Neutrophil (primary cell): ENCODE results near the gene EPB41L1.

Source experiments
- H3K27ac ChIP-seq: fragments of 200-600 bp; sonication (generic); 2 replicates; pipeline ENCODE4 v1.5.1; 2016; ENCODE audit warnings: mild to moderate bottlenecking, moderate library complexity
- H3K27me3 ChIP-seq: fragments of 200-600 bp; sonication (generic); 2 replicates; pipeline ENCODE4 v1.6.0; 2016; ENCODE audit warnings: mild to moderate bottlenecking
- H3K36me3 ChIP-seq: fragments of 200-600 bp; sonication (generic); 2 replicates; pipeline ENCODE4 v1.5.1; 2017
- H3K4me1 ChIP-seq, 2 experiments: fragments of 200-600 bp in 1 of 2; sonication (generic) in 1 of 2; 1 replicate in 1 of 2; 2 replicates in 1 of 2; pipeline versions ENCODE4 v1.5.1 to v1.6.1; 2013 to 2016; ENCODE audit warnings: low read depth in 1 of 2, low read length in 1 of 2, mild to moderate bottlenecking in 1 of 2, moderate library complexity in 1 of 2; ENCODE audit not compliant: control insufficient read depth in 1 of 2, insufficient read depth in 1 of 2
- H3K4me3 ChIP-seq, 2 experiments: fragments of 200-600 bp in 1 of 2; sonication (generic) in 1 of 2; 1 replicate in 1 of 2; 2 replicates in 1 of 2; pipeline ENCODE4 v1.5.1; 2013 to 2016; ENCODE audit warnings: low read depth in 1 of 2, low read length in 1 of 2, mild to moderate bottlenecking in 1 of 2, moderate library complexity in 1 of 2
- H3K9me3 ChIP-seq: fragments of 200-600 bp; sonication (generic); 2 replicates; pipeline ENCODE4 v1.5.1; 2016
- CTCF ChIP-seq: fragments of 200-600 bp; sonication (generic); IDR thresholded peaks from 2 replicates; pipeline ENCODE4 v1.5.1; 2016; ENCODE audit warnings: antibody characterized with exemption

EPB41L1 gene

GRCh38 chr20:36114707-36115106 is 39.8 kb upstream of the EPB41L1 start:
- Histone ChIP-seq H3K4me3 (no peak overlapping the region), H3K9me3 (no peaks in the 10 kb centered on the region), H3K4me1 (no peaks in the 10 kb centered on the region), H3K36me3 (no peaks in the 10 kb centered on the region), H3K27me3 (peaks cover 4% of the 10 kb centered on the region), H3K27ac (no peak overlapping the region)
- no peak for TF ChIP-seq CTCF

GRCh38 chr20:36115925-36116324 is 38.6 kb upstream of the EPB41L1 start:
- peaks cover 4% of the 10 kb centered on the region for H3K27me3 ChIP-seq
- H3K4me3 ChIP-seq: no peak overlapping the region
- H3K27ac ChIP-seq: no peak overlapping the region
- no peak for TF ChIP-seq CTCF
- no peaks in the 10 kb centered on the region for H3K36me3 ChIP-seq
- no peaks in the 10 kb centered on the region for H3K9me3 ChIP-seq
- H3K4me1 ChIP-seq: no peaks in the 10 kb centered on the region

- Histone ChIP-seq H3K4me1 (no peaks in the 10 kb centered on the region), H3K27me3 (peaks cover 4% of the 10 kb centered on the region), H3K9me3 (no peaks in the 10 kb centered on the region), H3K4me3 (no peak overlapping the region), H3K27ac (no peak overlapping the region), H3K36me3 (no peaks in the 10 kb centered on the region)
- TF ChIP-seq CTCF: no peak
These were observed 37.6 kb upstream of the EPB41L1 start for GRCh38 chr20:36116807-36117441.

GRCh38 chr20:36117638-36118037 is 36.9 kb upstream of the EPB41L1 start:
- H3K4me3 ChIP-seq: no peak overlapping the region
- no peaks in the 10 kb centered on the region for H3K9me3 ChIP-seq
- peaks cover 4% of the 10 kb centered on the region for H3K27me3 ChIP-seq
- no peak overlapping the region for H3K27ac ChIP-seq
- H3K4me1 ChIP-seq: no peaks in the 10 kb centered on the region
- TF ChIP-seq CTCF: no peak
- no peaks in the 10 kb centered on the region for H3K36me3 ChIP-seq

GRCh38 chr20:36118371-36118770 is 36.2 kb upstream of the EPB41L1 start:
- Histone ChIP-seq H3K4me3 (no peak overlapping the region), H3K9me3 (no peaks in the 10 kb centered on the region), H3K27me3 (peaks cover 4% of the 10 kb centered on the region), H3K27ac (no peak overlapping the region), H3K4me1 (no peaks in the 10 kb centered on the region), H3K36me3 (no peaks in the 10 kb centered on the region)
- TF ChIP-seq CTCF: no peak
